CD4-positive, alpha-beta T cell treated with Interleukin-4 for 4 hours (primary cell): ENCODE measurements around the gene SECTM1.

Experiments
- DNase-seq: peaks from one replicate; pipeline ENCODE4 v3.0.0-alpha.2; 2020

Gene SECTM1

GRCh38 chr17:82314012-82314726 lies 19.4 kb downstream of the SECTM1 start:
- DNase-seq, result no peak

DNA sequence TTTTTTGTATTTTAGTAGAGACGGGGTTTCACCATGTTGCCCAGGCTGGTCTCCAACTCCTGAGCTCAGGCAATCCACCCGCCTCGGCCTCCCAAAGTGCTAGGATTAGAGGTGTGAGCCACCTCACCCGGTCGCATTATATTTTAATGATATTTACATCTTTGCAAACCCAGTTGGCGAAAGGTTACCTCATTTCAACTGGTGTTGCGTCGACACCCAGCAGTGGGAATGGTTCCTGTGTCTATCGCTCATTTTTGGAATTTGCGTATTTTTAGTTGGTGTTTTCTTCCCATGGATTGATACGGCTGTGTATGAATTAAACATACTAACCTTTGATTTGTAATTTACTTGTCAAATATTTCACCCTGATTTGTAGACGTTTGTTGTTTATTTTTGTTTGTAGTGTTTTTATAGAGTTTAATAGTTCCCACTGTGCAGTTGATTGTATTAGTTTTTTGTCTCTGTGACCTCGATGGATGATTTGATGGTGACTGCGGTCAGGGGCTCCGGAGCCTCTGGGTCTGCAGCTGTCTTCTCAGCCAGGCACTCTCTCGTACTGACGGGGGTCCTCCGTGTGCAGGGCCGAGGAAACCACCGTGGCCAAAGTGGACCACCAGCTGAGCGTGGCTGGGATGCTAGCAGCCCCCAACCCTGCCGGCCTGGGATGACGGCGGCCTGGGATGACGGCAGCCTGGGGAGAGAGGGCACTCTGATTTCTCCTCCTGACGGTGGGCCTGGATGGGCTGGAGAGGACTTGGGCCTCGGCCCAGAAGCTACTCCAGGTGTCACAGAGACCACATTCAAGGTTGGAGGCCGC lies 20.2 kb downstream of the SECTM1 start:
- no peak for DNase-seq

DNA sequence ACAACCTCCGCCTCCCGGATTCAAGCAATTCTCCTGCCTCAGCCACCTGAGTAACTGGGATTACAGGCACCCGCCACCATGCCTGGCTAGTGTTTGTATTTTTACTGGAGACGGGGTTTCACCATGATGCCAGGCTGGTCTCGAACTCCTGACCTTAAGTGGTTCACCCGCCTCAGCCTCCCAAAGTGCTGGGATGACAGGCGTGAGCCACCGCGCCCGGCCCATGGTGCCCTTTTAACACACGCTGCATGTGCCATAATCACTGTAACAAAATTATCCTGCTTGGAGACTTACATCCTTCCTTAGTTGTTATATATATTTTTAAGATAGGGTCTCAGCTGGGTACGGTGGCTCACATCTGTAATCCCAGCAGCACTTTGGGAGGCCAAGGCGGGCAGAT lies 21.6 kb downstream of the SECTM1 start:
- no peak for DNase-seq

- DNase-seq, result no peak
Observed at GRCh38 chr17:82310877-82311276, 22.7 kb downstream of the SECTM1 start.

GRCh38 chr17:82309656-82310570 lies 23.7 kb downstream of the SECTM1 start:
- DNase-seq, result no peak

DNA sequence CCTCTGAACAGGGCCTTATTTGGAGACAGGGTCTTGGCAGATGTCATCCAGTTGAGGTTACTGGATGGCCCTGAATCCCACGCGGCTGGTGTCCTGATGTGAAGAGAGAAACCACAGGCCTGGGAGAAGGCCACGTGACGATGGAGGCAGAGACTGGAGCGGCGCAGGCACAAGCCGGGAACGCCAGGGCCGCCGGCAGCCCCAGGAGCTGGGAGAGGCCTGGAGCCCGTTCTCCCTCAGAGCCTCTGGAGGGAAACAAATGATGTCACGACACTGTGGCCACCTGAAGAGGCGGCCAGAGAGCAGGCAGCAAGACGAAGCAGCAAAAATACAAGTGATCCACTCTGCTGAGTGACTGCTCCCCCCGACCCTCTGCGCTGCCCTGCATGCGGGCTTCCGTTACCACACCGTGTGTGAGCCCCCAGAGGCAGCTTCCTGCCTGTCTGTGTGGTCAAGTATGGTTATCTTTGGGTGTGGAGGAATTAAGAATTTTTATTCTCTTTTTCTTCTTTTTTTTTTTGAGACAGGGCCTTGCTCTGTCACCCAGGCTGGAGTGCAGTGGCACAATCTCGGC lies 27.8 kb downstream of the SECTM1 start:
- DNase-seq, result no peak

GRCh38 chr17:82304826-82305726 lies 28.5 kb downstream of the SECTM1 start:
- DNase-seq, result no peak

DNA sequence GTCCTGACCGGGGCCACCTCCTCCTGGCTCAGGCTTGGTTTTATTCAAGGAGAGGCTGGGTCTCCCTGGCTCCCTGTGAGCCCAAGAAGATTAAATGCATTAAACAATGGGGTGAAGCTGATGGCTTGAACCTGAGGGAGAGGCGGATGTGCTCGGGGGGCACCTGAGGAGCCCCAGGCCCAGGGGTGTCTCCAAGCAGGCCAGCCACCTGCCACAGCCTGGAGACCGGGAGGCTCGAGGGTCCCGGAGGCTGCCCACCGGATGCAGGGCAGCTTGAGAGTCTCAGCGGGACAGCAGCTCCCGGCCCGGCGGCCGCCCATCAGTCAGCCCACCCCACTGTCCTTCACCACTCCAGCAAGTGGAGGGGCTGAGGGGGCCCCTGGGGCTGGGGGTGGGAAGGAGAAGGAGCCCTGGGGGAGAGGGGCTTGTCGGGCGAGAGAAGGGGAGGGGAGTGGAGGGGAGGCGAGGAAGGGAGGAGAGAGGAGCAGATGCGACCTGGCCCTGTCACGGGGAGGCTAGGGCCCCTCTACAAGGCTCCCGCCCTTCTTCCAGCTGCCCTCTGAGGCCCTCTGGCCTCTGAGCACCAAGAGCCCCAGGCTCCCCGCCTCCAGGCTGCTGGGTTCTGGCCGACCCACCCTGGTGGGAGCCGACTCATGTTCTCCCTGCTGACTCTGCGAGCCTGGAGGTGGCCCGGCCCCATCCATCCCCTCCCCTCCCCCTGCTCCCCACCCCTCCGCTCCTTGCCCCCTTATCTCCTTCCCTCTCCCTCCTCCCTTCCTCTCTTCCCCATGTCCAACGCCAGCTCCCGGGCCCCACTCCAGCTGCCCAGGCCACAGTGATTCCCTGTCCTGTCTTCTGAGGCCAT lies 29.4 kb downstream of the SECTM1 start:
- DNase-seq, result no peak

DNA sequence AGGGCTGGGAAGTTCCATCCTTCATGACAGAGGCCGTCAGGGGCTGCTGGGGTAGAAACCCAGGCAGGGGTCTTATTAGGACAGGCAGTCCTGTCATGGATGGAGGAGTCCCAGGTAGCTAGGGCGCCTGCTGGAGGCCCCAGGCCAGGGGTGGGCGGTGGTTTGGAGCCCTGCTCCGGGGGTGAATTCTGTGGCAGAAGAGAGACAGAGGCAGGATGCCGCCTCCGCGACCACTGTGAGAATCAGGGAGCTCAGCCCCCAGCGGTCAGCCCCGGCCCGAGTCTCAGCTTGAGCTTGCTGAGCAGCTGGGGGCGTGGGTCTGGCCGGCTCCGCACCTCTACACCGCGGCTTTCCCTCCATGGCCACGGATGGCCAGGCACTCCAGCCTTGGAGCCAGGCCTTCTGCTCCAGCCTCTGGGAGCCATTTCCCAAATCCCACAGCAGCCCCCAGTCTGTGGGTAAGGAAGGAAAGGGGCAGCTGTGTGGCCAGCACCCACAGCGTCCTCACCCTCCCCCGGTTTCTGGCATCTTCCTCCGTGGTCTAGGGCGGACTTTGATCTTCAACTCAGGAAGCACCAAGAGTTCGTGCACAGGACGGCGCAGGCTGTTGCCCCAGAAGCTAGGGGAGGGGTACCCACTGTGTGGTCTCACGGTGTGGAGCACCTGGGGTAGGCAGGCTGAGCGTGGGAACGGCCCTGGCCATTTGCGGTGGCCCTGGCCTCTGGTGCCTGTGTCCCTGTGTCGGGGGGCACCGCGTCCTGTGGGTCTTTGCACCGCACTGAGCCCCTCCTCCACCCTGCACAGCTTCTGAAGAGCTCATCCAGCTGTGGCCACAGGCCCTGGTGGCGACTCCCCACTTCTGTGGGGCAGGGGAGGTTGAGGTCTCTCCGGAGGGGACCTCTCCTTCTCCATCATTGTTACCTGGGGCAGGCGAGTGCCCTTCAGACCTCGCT lies 30.3 kb downstream of the SECTM1 start:
- DNase-seq, result peak; percentile 26

- no peak for DNase-seq
Observed at GRCh38 chr17:82302568-82302963, 31.0 kb downstream of the SECTM1 start.

DNA sequence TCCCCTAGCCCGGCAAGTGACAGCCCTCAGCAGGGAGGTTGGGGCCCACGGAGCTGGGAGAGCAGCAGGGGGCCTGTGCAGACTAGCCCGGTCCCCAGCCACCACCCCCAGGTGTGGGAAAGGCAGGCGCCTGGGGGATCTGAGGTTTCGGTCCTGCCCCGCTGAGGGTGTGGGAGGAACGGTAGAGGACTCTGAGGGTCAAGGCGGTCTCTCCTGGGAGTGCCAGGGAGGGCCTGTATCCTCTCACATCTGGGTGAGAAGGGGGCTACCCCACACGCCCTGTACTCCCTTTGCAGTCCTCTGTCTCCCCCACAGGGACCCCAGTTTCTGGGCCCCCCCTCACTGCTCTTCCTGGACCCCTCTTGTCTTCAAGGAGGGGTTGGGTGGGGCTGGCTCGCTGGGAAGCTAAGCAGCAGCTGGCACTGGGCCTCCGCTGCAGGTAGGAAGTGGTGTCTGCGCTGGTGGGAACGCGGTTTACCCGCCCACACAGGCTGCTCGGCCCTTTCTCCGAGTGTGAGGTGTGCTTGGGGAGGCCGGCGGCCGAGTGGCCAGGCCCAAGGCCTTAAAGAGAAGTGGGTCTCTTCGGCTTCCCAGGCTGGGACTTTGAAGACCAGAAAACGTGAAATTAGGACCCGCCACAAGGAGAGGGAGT lies 31.5 kb downstream of the SECTM1 start:
- peak; percentile 33 for DNase-seq

DNA sequence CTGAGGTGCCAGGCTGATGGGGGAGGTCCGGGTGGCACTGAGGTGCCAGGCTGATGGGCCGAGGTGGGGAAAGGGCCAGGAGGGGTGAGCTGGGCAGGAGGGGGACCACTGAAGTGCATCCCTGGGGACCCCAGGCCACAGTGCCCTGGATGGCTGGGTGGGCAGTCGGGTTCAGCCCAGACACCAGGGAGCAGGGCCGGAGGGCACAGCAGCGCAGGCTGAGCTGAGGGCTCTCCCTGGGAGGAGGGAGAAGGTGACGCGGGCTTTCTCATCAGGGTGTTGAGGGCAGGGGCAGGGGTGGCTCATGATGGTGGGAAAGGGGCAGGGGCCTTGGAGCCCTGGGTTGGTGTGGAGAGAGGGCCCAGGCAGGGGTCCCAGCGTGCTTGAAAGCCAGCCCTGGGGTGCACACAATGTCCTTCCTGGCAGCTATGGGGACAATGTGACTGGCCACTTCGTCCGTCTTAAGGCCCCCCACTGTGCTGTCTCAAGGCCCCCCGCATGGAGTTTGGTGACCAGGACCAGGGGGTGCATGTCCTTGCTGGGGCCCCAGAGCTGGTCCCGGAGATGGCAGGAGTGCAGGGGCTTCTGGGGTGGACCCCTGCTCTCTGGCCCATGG lies 32.2 kb downstream of the SECTM1 start:
- DNase-seq, result no peak

DNA sequence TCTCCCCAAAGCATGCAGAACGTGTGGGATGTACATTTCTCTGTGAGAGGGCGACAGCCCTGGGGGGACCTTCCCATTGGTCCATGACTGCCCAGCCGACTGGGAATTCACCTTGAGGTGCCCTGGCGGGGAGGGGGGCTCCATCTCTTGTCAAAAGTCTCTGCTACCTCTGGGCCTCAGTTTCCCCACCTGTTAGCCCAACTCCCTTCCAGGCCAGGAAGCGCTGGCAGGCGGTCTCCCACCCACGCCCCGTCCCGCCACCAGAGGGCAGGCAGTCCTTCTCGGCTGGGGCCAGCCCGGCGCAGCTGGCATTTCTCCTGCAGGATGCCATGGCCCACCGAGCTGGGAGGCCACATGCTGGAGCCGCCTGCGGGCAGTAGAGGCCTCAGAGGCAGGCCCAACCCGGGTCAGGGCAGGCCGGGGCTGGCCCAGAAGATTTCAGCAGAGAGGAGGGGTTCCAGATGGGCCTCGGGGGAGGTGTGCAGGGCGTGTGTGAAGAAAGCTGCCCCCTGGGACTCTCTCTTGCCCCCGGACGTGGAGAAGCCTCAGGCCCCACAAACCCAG lies 32.8 kb downstream of the SECTM1 start:
- DNase-seq, result peak; percentile 48

DNA sequence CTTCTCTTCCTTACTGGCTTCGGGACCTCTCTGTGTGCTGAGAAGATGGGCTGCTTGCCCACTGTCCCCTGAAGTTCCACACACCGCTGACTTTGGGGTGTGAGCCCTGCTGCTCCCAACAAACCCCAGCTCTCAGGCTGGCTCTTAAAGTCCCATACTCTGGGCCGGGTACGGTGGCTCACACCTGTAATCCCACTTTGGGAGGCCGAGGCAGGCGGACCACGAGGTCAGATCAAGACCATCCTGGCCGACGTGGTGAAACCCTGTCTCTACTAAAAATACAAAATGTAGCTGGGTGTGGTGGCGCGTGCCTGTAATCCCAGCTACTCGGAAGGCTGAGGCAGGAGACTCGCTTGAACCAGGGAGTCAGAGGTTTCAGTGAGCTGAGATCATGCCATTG lies 33.3 kb downstream of the SECTM1 start:
- DNase-seq, result no peak

GRCh38 chr17:82299452-82299851 lies 34.1 kb downstream of the SECTM1 start:
- no peak for DNase-seq

- no peak for DNase-seq
Observed at GRCh38 chr17:82298538-82299421, 34.8 kb downstream of the SECTM1 start.
